LNCaP clone FGC (cell line): ENCODE data around the gene RHOBTB1.

Source experiments
- DNase-seq: peaks from one replicate; pipeline ENCODE4 v3.0.0-alpha.2; 2011; ENCODE audit warnings: low read depth
- H3K4me3 ChIP-seq: 2 replicates; pipeline ENCODE4 v1.5.1; 2011; ENCODE audit warnings: mild to moderate bottlenecking, low read depth, low read length, control low read depth
- TF ChIP-seq, protein P1 (sequence below): IDR thresholded peaks from 2 replicates; pipeline ENCODE4 v1.5.1; 2012; ENCODE audit warnings: mild to moderate bottlenecking; ENCODE audit not compliant: control insufficient read depth, insufficient read depth; ENCODE audit errors: extremely low read depth

RHOBTB1 gene

DNA sequence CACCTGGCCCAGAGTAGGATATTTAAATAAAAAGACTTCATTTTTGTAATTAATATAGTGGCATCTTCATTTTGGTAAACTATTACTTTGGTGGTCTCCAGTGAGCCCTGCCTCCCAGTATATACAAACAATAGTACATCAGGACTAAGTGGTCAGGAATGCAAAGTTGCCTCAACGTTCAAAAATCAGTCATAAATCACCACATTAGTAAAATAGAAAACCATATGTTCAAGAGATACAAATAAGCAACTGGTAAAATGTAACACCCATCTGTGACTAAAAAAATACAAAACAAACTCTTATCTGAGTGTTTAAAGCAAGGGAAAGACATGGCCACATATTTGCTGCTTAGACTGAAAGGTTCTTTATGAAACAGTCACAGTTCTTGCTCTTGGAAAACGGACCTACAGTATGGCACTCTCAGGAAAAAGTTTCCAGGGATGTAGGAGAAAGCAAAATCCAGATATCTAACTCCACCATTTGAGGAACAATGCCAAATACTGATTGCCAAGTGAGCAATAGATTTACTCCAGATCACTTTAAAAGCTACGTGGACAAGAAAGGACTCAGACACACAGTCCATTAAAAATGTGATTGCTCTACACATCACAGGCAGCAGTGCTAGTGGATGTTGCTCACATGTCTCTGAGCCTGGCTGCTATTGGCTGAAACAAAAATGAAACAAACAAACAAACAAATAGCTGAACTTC, 15.1 kb upstream of the RHOBTB1 start:
- no peak for DNase-seq
- TF ChIP-seq, protein P1, sequence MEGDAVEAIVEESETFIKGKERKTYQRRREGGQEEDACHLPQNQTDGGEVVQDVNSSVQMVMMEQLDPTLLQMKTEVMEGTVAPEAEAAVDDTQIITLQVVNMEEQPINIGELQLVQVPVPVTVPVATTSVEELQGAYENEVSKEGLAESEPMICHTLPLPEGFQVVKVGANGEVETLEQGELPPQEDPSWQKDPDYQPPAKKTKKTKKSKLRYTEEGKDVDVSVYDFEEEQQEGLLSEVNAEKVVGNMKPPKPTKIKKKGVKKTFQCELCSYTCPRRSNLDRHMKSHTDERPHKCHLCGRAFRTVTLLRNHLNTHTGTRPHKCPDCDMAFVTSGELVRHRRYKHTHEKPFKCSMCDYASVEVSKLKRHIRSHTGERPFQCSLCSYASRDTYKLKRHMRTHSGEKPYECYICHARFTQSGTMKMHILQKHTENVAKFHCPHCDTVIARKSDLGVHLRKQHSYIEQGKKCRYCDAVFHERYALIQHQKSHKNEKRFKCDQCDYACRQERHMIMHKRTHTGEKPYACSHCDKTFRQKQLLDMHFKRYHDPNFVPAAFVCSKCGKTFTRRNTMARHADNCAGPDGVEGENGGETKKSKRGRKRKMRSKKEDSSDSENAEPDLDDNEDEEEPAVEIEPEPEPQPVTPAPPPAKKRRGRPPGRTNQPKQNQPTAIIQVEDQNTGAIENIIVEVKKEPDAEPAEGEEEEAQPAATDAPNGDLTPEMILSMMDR: no peak
- H3K4me3 ChIP-seq: no peak overlapping the region

DNA sequence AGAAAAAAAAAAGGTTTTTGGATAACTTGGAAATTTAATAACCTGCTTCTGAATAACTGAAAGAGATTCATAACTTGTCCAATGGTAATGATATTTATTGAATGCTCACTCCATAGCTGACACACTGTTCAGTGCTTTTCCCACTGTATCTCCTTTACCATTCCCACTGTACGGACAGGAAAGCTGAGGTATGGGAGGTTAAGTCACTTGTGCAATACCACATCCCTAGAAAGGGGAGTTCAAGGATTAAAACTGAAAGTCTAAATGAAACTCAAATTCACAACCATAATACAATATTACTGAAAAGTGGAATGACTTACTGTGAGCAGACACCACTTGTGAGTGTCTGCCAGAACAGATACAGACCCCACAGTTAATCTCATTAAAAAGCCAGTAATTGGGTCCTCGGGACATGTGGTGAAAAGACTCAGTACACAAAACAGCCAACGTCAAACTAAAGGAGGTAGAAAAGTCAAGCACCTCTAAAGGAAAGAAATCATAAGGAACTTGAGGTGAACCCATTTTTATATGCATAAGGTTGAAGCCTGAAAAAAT, 13.8 kb upstream of the RHOBTB1 start:
- DNase-seq: no peak
- no peak overlapping the region for H3K4me3 ChIP-seq
- TF ChIP-seq, protein P1: no peak

DNA sequence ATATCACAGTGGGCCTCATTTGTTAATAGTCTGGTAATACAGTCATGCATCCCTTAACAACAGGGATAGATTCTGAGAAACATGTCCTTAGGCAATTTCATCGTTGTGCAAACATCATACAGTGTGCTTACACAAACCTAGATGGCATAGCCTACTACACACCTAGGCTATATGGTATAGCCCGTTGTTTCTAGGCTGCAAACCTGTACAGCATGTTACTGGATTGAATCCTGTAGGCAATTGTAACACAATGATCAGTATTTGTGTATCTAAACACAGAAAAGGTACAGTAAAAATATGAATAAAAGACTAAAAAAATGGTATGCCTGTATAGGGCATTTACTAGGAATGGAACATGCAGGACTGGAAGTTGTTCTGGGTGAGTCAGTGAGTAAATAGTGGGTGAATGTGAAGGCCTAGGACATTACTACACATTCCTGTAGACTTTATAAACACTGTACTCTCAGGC, 12.0 kb upstream of the RHOBTB1 start:
- TF ChIP-seq, protein P1: no peak
- no peak overlapping the region for H3K4me3 ChIP-seq
- DNase-seq: no peak

DNA sequence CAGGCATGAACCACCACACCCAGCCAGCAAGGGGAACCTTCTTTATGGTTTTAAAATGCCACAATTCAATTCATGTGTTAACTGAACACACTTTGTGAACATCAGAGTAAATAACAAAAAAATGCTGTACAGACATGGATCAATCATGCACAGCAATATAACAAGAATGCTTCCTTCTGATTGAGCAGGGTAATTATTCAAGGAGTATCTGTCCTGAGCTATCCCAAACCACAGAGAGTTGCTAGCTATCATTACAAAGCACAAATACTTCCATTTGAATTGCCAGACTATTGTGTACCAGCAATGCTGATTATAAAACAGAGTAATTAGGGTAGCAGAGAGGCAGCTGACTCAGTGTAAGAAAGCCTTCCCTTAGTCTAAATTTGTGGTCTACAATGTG, 11.3 kb upstream of the RHOBTB1 start:
- no peak overlapping the region for H3K4me3 ChIP-seq
- TF ChIP-seq, protein P1: no peak
- DNase-seq: no peak

DNA sequence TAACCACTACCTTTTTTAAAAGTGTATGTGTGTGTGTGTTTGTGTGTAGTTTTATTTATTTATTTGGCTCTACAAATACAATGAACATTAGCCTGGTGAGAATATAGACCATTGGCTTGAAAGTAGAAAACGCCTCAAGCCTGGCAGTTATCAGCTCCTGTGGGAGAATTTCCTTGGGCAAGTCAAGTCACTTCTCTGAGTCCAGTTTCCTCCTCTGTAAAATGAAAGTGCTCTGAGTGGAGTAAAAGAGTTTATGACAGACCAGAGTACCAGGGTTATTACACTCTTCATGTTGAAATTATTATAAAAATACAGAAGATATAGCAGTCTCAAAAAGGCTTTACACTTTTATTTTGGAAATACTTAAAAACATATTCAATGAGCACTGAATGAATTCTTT, 10.1 kb upstream of the RHOBTB1 start:
- TF ChIP-seq, protein P1: no peak
- no peak overlapping the region for H3K4me3 ChIP-seq
- DNase-seq: no peak

DNA sequence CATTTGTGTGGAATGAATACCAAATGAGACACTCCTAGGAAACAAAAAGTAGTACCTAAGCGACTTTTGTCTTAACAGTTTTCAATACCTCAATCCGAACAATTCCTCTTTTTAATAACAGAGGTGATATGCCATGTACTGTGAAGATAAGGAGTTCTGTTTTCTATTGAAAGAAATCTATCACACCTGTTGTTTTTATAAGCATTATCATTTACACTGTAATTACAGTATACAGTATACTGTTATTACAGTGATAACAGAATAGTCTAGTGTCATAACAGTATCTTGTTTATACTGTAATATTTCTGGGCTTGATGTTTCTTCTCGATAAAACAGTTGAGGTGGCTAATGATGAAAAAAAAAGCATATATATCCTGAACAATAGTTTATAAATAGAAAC, 9.4 kb upstream of the RHOBTB1 start:
- TF ChIP-seq, protein P1: no peak
- DNase-seq: no peak
- no peak overlapping the region for H3K4me3 ChIP-seq

DNA sequence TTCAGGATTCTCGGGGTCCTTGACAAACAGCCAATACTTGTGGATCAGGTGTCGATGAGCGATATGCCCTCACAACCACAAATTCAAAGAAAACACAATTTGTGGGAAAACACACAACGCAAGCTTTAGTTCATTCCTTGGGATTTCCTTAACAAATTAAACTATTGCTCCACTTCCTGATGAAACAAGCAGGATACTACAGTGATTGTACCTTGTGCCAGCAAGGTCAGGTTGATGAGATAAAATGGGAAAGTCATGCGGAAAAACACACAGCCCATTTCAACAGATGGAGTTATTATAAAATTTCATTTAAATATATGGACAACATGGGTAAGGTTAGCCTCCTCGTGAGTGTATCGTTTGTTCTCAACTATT, 8.8 kb upstream of the RHOBTB1 start:
- TF ChIP-seq, protein P1: no peak
- DNase-seq: no peak
- no peak overlapping the region for H3K4me3 ChIP-seq
